HepG2 (cell line): ENCODE data around the gene SH2D3C. TPM values are rescaled to one million over a fixed set of nuclear protein-coding genes. Genes with fewer than 3 reads are reported as not detected.

Source experiments
- ATAC-seq: fragments of 200-7000 bp; cut with Tn5 transposase; 3 replicates; pipeline ENCODE4 v1.9.1; 2020; ENCODE audit warnings: mild to moderate bottlenecking, moderate library complexity
- BruUV-seq: library from RNA; stranded (reverse); fragments of 400-500 nt; replicated peaks from 2 replicates; lab custom pipeline; 2021; lab: Mats Ljungman, UMichigan
- CTCF ChIA-PET: fragments of 300-600 bp; formaldehyde crosslinking; extraction: SDS; loops from one replicate; lab custom pipeline; 2021; ENCODE audit warnings: low total read pairs, inconsistent platforms, low intra/inter-chr PET ratio; lab: Yijun Ruan, JAX
- POLR2A ChIA-PET: fragments of 350-600 bp; sonication (Branson Sonifier 250); formaldehyde crosslinking; loops from one replicate; lab custom pipeline; 2020; ENCODE audit warnings: antibody characterized with exemption, inconsistent platforms; lab: Yijun Ruan, JAX
- DNase-seq: peaks from one replicate; pipeline ENCODE4 v3.0.0-alpha.2; 2015; ENCODE audit warnings: low spot score
- FAIRE-seq: peaks from 3 replicates; lab custom pipeline; 2011; peaks lifted over from hg19 to GRCh38; lab: Jason Lieb, UNC
- H2AFZ ChIP-seq: one replicate; pipeline ENCODE4 v1.6.1; 2011; ENCODE audit warnings: low read length, inconsistent platforms
- H3K27ac ChIP-seq: fragments of 300-600 bp; 3 replicates; pipeline ENCODE4 v1.8.0; 2011; ENCODE audit warnings: mixed run types, mild to moderate bottlenecking, mixed read lengths, low read length, inconsistent platforms; ENCODE audit not compliant: insufficient read depth; ENCODE audit errors: extremely low read length
- H3K27me3 ChIP-seq, 2 experiments: fragments of 200-600 bp in 1 of 2; 2 replicates in 1 of 2; 3 replicates in 1 of 2; pipeline versions ENCODE4 v1.6.0 to v1.8.0; 2011; ENCODE audit warnings: low read length in 2 of 2, mild to moderate bottlenecking in 2 of 2, moderate library complexity in 2 of 2, inconsistent platforms in 1 of 2; ENCODE audit not compliant: insufficient read depth in 2 of 2, control insufficient read depth in 1 of 2
- H3K36me3 ChIP-seq, 2 experiments: fragments of 200-600 bp in 1 of 2; replicated peaks in 1 of 2; 2 replicates in 1 of 2; 3 replicates in 1 of 2; pipeline versions ENCODE4 v1.5.1 to v1.8.0; 2011; ENCODE audit warnings: low read length in 2 of 2, inconsistent platforms in 1 of 2; ENCODE audit not compliant: insufficient read depth in 2 of 2, control insufficient read depth in 1 of 2
- H3K4me1 ChIP-seq: 2 replicates; pipeline ENCODE4 v1.5.1; 2012; ENCODE audit warnings: low read length, inconsistent platforms; ENCODE audit not compliant: insufficient read depth
- H3K4me2 ChIP-seq: 2 replicates; pipeline ENCODE4 v1.6.0; 2011; ENCODE audit warnings: low read depth, low read length, inconsistent platforms
- H3K4me3 ChIP-seq, 3 experiments: fragments of 200-600 bp in 1 of 3; sonication (generic), shearing (Covaris generic) in 1 of 3; replicated peaks in 1 of 3; 2 replicates each; pipeline ENCODE4 v1.5.1; 2011 to 2016; ENCODE audit warnings: low read length in 3 of 3, inconsistent platforms in 2 of 3, low read depth in 2 of 3, mild to moderate bottlenecking in 2 of 3, control low read depth in 1 of 3, mixed read lengths in 1 of 3; ENCODE audit not compliant: insufficient read depth in 1 of 3
- H3K79me2 ChIP-seq: one replicate; pipeline ENCODE4 v1.6.1; 2011; ENCODE audit warnings: low read length, inconsistent platforms; ENCODE audit not compliant: insufficient read depth
- H3K9ac ChIP-seq: 2 replicates; pipeline ENCODE4 v1.6.0; 2011; ENCODE audit warnings: mild to moderate bottlenecking, low read depth, low read length, inconsistent platforms; ENCODE audit not compliant: insufficient read depth
- H3K9me3 ChIP-seq: 2 replicates; pipeline ENCODE4 v1.5.1; 2012; ENCODE audit warnings: mild to moderate bottlenecking, low read length
- H4K20me1 ChIP-seq: 2 replicates; pipeline ENCODE4 v1.6.0; 2011; ENCODE audit warnings: inconsistent platforms, mild to moderate bottlenecking, low read length, moderate library complexity; ENCODE audit not compliant: insufficient read depth
- CREBL2 ChIP-seq: sonication (generic); formaldehyde crosslinking; IDR thresholded peaks from 2 replicates; pipeline ENCODE4 v1.8.1; 2023; ENCODE audit warnings: missing genetic modification reagents, mild to moderate bottlenecking, borderline replicate concordance
- MBNL3 ChIP-seq: fragments of 250-450 bp; sonication (Bioruptor Pico); conservative IDR thresholded peaks from 2 replicates; pipeline ENCODE4 v1.8.0; 2022; ENCODE audit warnings: mild to moderate bottlenecking, inconsistent platforms
- PBX3 ChIP-seq: sonication (generic); formaldehyde crosslinking; IDR thresholded peaks from 2 replicates; pipeline ENCODE4 v1.8.1; 2023; ENCODE audit warnings: missing genetic modification reagents, inconsistent platforms, borderline replicate concordance
- PHF8 ChIP-seq: sonication (generic); formaldehyde crosslinking; IDR thresholded peaks from 2 replicates; pipeline ENCODE4 v1.5.0; 2020; ENCODE audit warnings: missing genetic modification reagents
- STAG1 ChIP-seq: sonication (generic); formaldehyde crosslinking; IDR thresholded peaks from 2 replicates; pipeline ENCODE4 v1.4.0; 2020; ENCODE audit warnings: missing genetic modification reagents
- TOE1 ChIP-seq: sonication (generic); formaldehyde crosslinking; IDR thresholded peaks from 2 replicates; pipeline ENCODE4 v1.4.0; 2020; ENCODE audit warnings: mild to moderate bottlenecking, missing genetic modification reagents
- ZKSCAN1 ChIP-seq: fragments of 150-350 bp; IDR thresholded peaks from 2 replicates; pipeline ENCODE4 v1.6.1; 2014; ENCODE audit warnings: low read length
- ZNF543 ChIP-seq: sonication (generic); formaldehyde crosslinking; IDR thresholded peaks from 2 replicates; pipeline ENCODE4 v1.4.0; 2020; ENCODE audit warnings: mild to moderate bottlenecking, missing genetic modification reagents
- ZNF577 ChIP-seq: sonication (generic); formaldehyde crosslinking; IDR thresholded peaks from 2 replicates; pipeline ENCODE4 v1.4.0; 2020; ENCODE audit warnings: mild to moderate bottlenecking, low read depth, missing genetic modification reagents, borderline replicate concordance
- ZNF776 ChIP-seq: sonication (generic); formaldehyde crosslinking; IDR thresholded peaks from 2 replicates; pipeline ENCODE4 v1.4.0; 2020; ENCODE audit warnings: mild to moderate bottlenecking, missing genetic modification reagents
- WGBS: methylation state at CpG from one replicate; pipeline ENCODE4 v1.1.6; 2017; ENCODE audit warnings: low lambda C conversion rate; 5-methylcytosine and 5-hydroxymethylcytosine counted together
- in situ Hi-C: cut with HindIII; loops from 2 replicates; pipeline ENCODE4 v1.10.0; 2017; ENCODE audit warnings: low pct_unique_long_range_greater_than_20kb; ENCODE audit not compliant: extremely low pct_ligation_motif_present
- intact Hi-C: fragments of 100-400 bp; cut with micrococcal nuclease; formaldehyde crosslinking; loops from one replicate; pipeline ENCODE4 v1.10.0; 2022; ENCODE audit not compliant: unreplicated experiment
- polyA plus RNA-seq, 8 experiments: library from polyadenylated mRNA; depleted of rRNA in 3 of 8; stranded (reverse) in 7 of 8; unstranded in 1 of 8; fragments of >200 nt; fragmentation: Illumina TruSeq in 4 of 8; extraction: Trizol in 4 of 8; gene quantifications; 2 replicates each; pipeline versions ENCODE4 v1.2.1 to v1.2.3, GENCODE V29; 2011 to 2016; ENCODE audit warnings: low read depth in 4 of 8, missing spikeins in 1 of 8, mixed read lengths in 1 of 8; ENCODE audit not compliant: insufficient read depth in 1 of 8
- total RNA-seq, 5 experiments: library from RNA; depleted of rRNA; stranded (reverse); fragments of >200 nt; fragmentation: Illumina TruSeq; extraction: Trizol; gene quantifications; 2 replicates each; pipeline ENCODE4 v1.2.3, GENCODE V29; 2016; ENCODE audit warnings: low read depth in 1 of 5

Gene SH2D3C
- total and polyA plus RNA-seq, 2 of the 13 experiments (the other 11 are each of a cell fraction or from before 2014, with no cell fraction given), result not detected

GRCh38 chr9:127722055-127722745, 56.3 kb downstream of the SH2D3C start:
- H3K9me3 ChIP-seq, result no peaks in the 10 kb centered on the region
- 10% methylated on average over 9 of the region's 12 CpGs for WGBS
- H3K4me1 ChIP-seq, result peaks cover 12% of the 10 kb centered on the region
- no peak for TF ChIP-seq PHF8
- TF ChIP-seq ZNF543 (CRISPR knock-in tag), result no peak
- TF ChIP-seq CREBL2 (CRISPR knock-in tag), result no peak
- TF ChIP-seq, all 625 proteins: peak for 0
- H3K27ac ChIP-seq, result no peak overlapping the region
- no peak overlapping the region for H3K4me2 ChIP-seq
- no peaks in the 10 kb centered on the region for H4K20me1 ChIP-seq
- peaks cover 0 to 5% of the 10 kb centered on the region in 2 experiments; a peak in 2 of 5 replicates for H3K27me3 ChIP-seq
- ChIA-PET CTCF (no interaction called here), POLR2A (no interaction called here)
- no peak overlapping the region for H2AFZ ChIP-seq
- intact Hi-C loops, result loop anchor here (10.0 kb wide), 1 partner anchor 217 kb away; no protein-coding TSS in a partner anchor
- BruUV-seq, result no TSS peak
- no peaks in the 10 kb centered on the region for H3K79me2 ChIP-seq
- no peak overlapping the region for H3K4me3 ChIP-seq
- H3K36me3 ChIP-seq, result no peaks in the 10 kb centered on the region
- no peak overlapping the region for H3K9ac ChIP-seq
- in situ Hi-C loops, result no loop called here
- DNase-seq (no peak), ATAC-seq (peak; percentile 16; the same call in 2 of the 3 replicates), FAIRE-seq (no peak)

GRCh38 chr9:127721391-127721821, 57.1 kb downstream of the SH2D3C start:
- FAIRE-seq, result no peak
- ATAC-seq, result no peak

More at GRCh38 chr9:127721391-127721821, 57.1 kb downstream of the SH2D3C start:
- H3K4me1 ChIP-seq, result peaks cover 20% of the 10 kb centered on the region
- TF ChIP-seq TOE1, result no peak
- no peak for TF ChIP-seq MBNL3 (CRISPR knock-in tag)
- TF ChIP-seq ZNF577, result no peak
- TF ChIP-seq ZKSCAN1, result no peak
- no peak for TF ChIP-seq PBX3 (CRISPR knock-in tag)
- TF ChIP-seq STAG1 (CRISPR knock-in tag), result no peak
- no peak for TF ChIP-seq ZNF776
- CTCF ChIA-PET, result no interaction called here
- no TSS peak for BruUV-seq
- no peak overlapping the region for H2AFZ ChIP-seq
- POLR2A ChIA-PET, result interaction anchor here (0.7 kb wide), 1 partner anchor 18 kb away, joined by 3 read pairs; no protein-coding TSS in a partner anchor
- H3K27ac ChIP-seq, result no peak overlapping the region
- WGBS, result 19% methylated on average over 4 of the region's 11 CpGs
- no peaks in the 10 kb centered on the region for H3K79me2 ChIP-seq
- no peak for DNase-seq
- H3K27me3 ChIP-seq, result peaks cover 0 to 6% of the 10 kb centered on the region in 2 experiments; a peak in 2 of 5 replicates
- H4K20me1 ChIP-seq, result no peaks in the 10 kb centered on the region
- no peaks in the 10 kb centered on the region for H3K36me3 ChIP-seq
- no peak overlapping the region for H3K4me2 ChIP-seq
- no peak overlapping the region for H3K9ac ChIP-seq
- intact Hi-C loops (loop anchor here (10.0 kb wide), 1 partner anchor 217 kb away; no protein-coding TSS in a partner anchor), in situ Hi-C loops (no loop called here)
- no peak overlapping the region for H3K4me3 ChIP-seq
- no peaks in the 10 kb centered on the region for H3K9me3 ChIP-seq
